ENCODE measurements around the gene APOOL.
"Not testable (repeated sequence)": the region's sequence is repeated elsewhere in the genome, so short reads cannot be mapped to it uniquely, and the experiment has no call there.

Gene APOOL

DNA sequence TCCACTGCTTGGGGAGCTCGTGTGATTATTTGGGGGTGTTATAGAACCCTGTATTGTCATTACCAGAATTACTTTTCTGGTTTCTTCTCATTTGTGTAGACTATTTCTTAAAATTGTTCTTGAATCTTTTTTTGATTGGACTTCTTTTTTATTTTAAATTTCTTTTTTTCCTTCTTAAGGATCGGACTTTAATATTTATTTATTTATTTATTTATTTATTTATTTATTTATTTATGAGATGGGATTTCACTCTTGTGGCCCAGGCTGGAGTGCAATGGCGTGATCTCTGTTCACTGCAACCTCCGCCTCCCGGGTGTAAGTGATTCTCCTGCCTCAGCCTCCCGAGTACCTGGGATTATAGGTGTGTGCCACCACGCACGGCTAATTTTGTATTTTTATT lies 11.7 kb downstream of the APOOL start:
- not testable (repeated sequence) for H2BK5ac ChIP-seq (ENCODE audit: low read depth, low read length, poor library complexity, severe bottlenecking); H2BK120ac ChIP-seq (ENCODE audit: low read depth, low read length); H4K91ac ChIP-seq (ENCODE audit: low read length); H2AK5ac ChIP-seq (ENCODE audit: low read length, severe bottlenecking); H3K27ac ChIP-seq (ENCODE audit: low read length, poor library complexity, severe bottlenecking); H3K4ac ChIP-seq (ENCODE audit: low read depth in 1 of 2, low read length in 2 of 2); H3K14ac ChIP-seq (ENCODE audit: low read length in 2 of 2); H2BK15ac ChIP-seq (ENCODE audit: low read depth, poor library complexity, severe bottlenecking); H4K8ac ChIP-seq (ENCODE audit: low read length); H3K36me3 ChIP-seq (ENCODE audit: control insufficient read depth in 1 of 2, insufficient read depth in 2 of 2, low read depth in 1 of 2, low read length in 2 of 2); H3K27me3 ChIP-seq (ENCODE audit: control insufficient read depth in 1 of 2, insufficient read depth in 1 of 2, low read length in 2 of 2); H3K18ac ChIP-seq (ENCODE audit: low read depth in 1 of 2, low read length in 2 of 2); H3K9ac ChIP-seq (ENCODE audit: low read length); H2AFZ ChIP-seq (ENCODE audit: low read depth, low read length); H3K4me3 ChIP-seq (ENCODE audit: insufficient read depth in 1 of 2, low read depth in 1 of 2, low read length in 2 of 2); H2BK12ac ChIP-seq (ENCODE audit: low read length in 2 of 2); H3K4me2 ChIP-seq (ENCODE audit: low read length, poor library complexity, severe bottlenecking); H3K23ac ChIP-seq (ENCODE audit: low read length in 2 of 2); DNase-seq; H3K4me1 ChIP-seq (ENCODE audit: control insufficient read depth, insufficient read depth, low read depth, low read length)
- peaks cover 17% of the 10 kb centered on the region for H3K9me3 ChIP-seq (ENCODE audit: control insufficient read depth, low read length)
- 93% methylated on average over 6 of the region's 8 CpGs for WGBS
- H3K79me1 ChIP-seq (replicated peaks; ENCODE audit: low read length, poor library complexity, severe bottlenecking): peaks cover 12% of the 10 kb centered on the region

DNA sequence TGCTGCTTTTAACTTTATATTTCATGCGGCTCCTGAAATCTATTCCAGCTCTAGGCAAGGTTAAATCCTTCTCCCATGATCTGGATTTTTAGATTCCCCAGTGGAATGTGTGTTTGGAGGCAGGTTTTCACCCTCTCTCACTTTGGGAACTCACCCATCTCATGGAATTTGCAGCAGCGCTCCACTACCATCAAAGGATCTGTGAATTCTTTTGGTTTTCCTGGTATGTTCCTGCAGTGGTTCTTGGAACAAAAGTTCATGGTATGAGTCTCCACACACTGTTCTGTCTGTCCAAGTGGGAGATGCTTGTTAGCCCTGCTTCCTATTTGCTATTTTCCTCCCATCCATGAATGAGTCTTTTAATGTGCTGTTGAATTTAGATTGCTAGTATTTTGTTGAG lies 14.0 kb downstream of the APOOL start:
- H3K14ac ChIP-seq (ENCODE audit: low read length in 2 of 2): no peak overlapping the region
- H3K4me1 ChIP-seq (ENCODE audit: control insufficient read depth, insufficient read depth, low read depth, low read length): no peaks in the 10 kb centered on the region
- no peaks in the 10 kb centered on the region for H3K36me3 ChIP-seq (ENCODE audit: control insufficient read depth in 1 of 2, insufficient read depth in 2 of 2, low read depth in 1 of 2, low read length in 2 of 2)
- H3K4me3 ChIP-seq (ENCODE audit: insufficient read depth in 1 of 2, low read depth in 1 of 2, low read length in 2 of 2): no peak overlapping the region
- H3K18ac ChIP-seq (ENCODE audit: low read depth in 1 of 2, low read length in 2 of 2): no peak overlapping the region
- H4K91ac ChIP-seq (ENCODE audit: low read length): no peak overlapping the region
- no peaks in the 10 kb centered on the region for H3K27me3 ChIP-seq (ENCODE audit: control insufficient read depth in 1 of 2, insufficient read depth in 1 of 2, low read length in 2 of 2)
- no peak overlapping the region for H2BK5ac ChIP-seq (ENCODE audit: low read depth, low read length, poor library complexity, severe bottlenecking)
- no peak overlapping the region for H3K27ac ChIP-seq (ENCODE audit: low read length, poor library complexity, severe bottlenecking)
- H4K8ac ChIP-seq (ENCODE audit: low read length): no peak overlapping the region
- no peak overlapping the region for H3K23ac ChIP-seq (ENCODE audit: low read length in 2 of 2)
- H2AFZ ChIP-seq (ENCODE audit: low read depth, low read length): no peak overlapping the region
- H2BK120ac ChIP-seq (ENCODE audit: low read depth, low read length): no peak overlapping the region
- H3K4me2 ChIP-seq (ENCODE audit: low read length, poor library complexity, severe bottlenecking): no peak overlapping the region
- no peak overlapping the region for H3K9ac ChIP-seq (ENCODE audit: low read length)
- peaks cover 21% of the 10 kb centered on the region for H3K79me1 ChIP-seq (replicated peaks; ENCODE audit: low read length, poor library complexity, severe bottlenecking)
- peak; percentile 6 for DNase-seq
- H2BK15ac ChIP-seq (ENCODE audit: low read depth, poor library complexity, severe bottlenecking): no peak overlapping the region
- no CpG with 5 or more reads among the region's 2 CpGs for WGBS
- H2AK5ac ChIP-seq (ENCODE audit: low read length, severe bottlenecking): no peak overlapping the region
- no peak overlapping the region for H3K4ac ChIP-seq (ENCODE audit: low read depth in 1 of 2, low read length in 2 of 2)
- no peak overlapping the region for H2BK12ac ChIP-seq (ENCODE audit: low read length in 2 of 2)
- peaks cover 17% of the 10 kb centered on the region for H3K9me3 ChIP-seq (ENCODE audit: control insufficient read depth, low read length)

DNA sequence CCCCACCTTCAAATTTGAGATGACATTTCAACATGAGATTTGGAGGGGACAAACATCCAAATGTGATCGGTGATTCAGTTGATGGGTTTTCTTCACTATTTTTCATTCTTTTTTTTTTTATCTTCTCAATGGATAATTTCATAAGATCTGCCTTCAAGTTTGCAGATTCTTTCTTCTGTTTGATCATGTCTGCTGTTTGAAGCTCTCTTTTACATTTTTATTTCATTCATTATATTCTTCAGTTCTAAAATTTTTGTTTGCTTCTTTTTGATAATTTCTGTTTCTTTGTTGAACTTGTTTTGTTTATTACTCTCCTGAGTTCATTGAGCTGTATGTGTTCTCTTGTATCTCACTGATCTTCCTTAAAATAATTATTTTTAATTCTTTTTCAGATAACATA lies 14.8 kb downstream of the APOOL start:
- Histone ChIP-seq H3K79me1 (replicated peaks; ENCODE audit: low read length, poor library complexity, severe bottlenecking) (peaks cover 21% of the 10 kb centered on the region), H3K4me1 (ENCODE audit: control insufficient read depth, insufficient read depth, low read depth, low read length) (no peaks in the 10 kb centered on the region), H3K9ac (ENCODE audit: low read length) (no peak overlapping the region)

GRCh38 chrX:85020216-85020615 lies 16.5 kb downstream of the APOOL start:
- no peaks in the 10 kb centered on the region for H3K27me3 ChIP-seq (ENCODE audit: control insufficient read depth in 1 of 2, insufficient read depth in 1 of 2, low read length in 2 of 2)
- no peak for DNase-seq
- no peaks in the 10 kb centered on the region for H3K4me1 ChIP-seq (ENCODE audit: control insufficient read depth, insufficient read depth, low read depth, low read length)

More for the DNA sequence above, 14.8 kb downstream of the APOOL start:
- H3K14ac ChIP-seq (ENCODE audit: low read length in 2 of 2): no peak overlapping the region
- H3K9me3 ChIP-seq (ENCODE audit: control insufficient read depth, low read length): peaks cover 17% of the 10 kb centered on the region
- no peak overlapping the region for H3K27ac ChIP-seq (ENCODE audit: low read length, poor library complexity, severe bottlenecking)
- no peak overlapping the region for H4K91ac ChIP-seq (ENCODE audit: low read length)
- H3K4ac ChIP-seq (ENCODE audit: low read depth in 1 of 2, low read length in 2 of 2): no peak overlapping the region
- no peak overlapping the region for H2BK5ac ChIP-seq (ENCODE audit: low read depth, low read length, poor library complexity, severe bottlenecking)
- H2BK120ac ChIP-seq (ENCODE audit: low read depth, low read length): no peak overlapping the region
- H3K18ac ChIP-seq (ENCODE audit: low read depth in 1 of 2, low read length in 2 of 2): no peak overlapping the region
- DNase-seq: no peak
- no peak overlapping the region for H2BK12ac ChIP-seq (ENCODE audit: low read length in 2 of 2)
- no peak overlapping the region for H3K4me3 ChIP-seq (ENCODE audit: insufficient read depth in 1 of 2, low read depth in 1 of 2, low read length in 2 of 2)
- H3K4me2 ChIP-seq (ENCODE audit: low read length, poor library complexity, severe bottlenecking): no peak overlapping the region
- H2AK5ac ChIP-seq (ENCODE audit: low read length, severe bottlenecking): no peak overlapping the region
- no peak overlapping the region for H2AFZ ChIP-seq (ENCODE audit: low read depth, low read length)
- no peak overlapping the region for H2BK15ac ChIP-seq (ENCODE audit: low read depth, poor library complexity, severe bottlenecking)
- H3K27me3 ChIP-seq (ENCODE audit: control insufficient read depth in 1 of 2, insufficient read depth in 1 of 2, low read length in 2 of 2): no peaks in the 10 kb centered on the region
- H3K36me3 ChIP-seq (ENCODE audit: control insufficient read depth in 1 of 2, insufficient read depth in 2 of 2, low read depth in 1 of 2, low read length in 2 of 2): no peaks in the 10 kb centered on the region
- no peak overlapping the region for H4K8ac ChIP-seq (ENCODE audit: low read length)
- no CpG with 5 or more reads among the region's 1 CpG for WGBS
- H3K23ac ChIP-seq (ENCODE audit: low read length in 2 of 2): no peak overlapping the region

More at GRCh38 chrX:85020216-85020615, 16.5 kb downstream of the APOOL start:
- Histone ChIP-seq H4K8ac (ENCODE audit: low read length) (no peak overlapping the region), H3K14ac (ENCODE audit: low read length in 2 of 2) (no peak overlapping the region), H3K9me3 (ENCODE audit: control insufficient read depth, low read length) (peaks cover 17% of the 10 kb centered on the region), H3K36me3 (ENCODE audit: control insufficient read depth in 1 of 2, insufficient read depth in 2 of 2, low read depth in 1 of 2, low read length in 2 of 2) (no peaks in the 10 kb centered on the region), H3K4me2 (ENCODE audit: low read length, poor library complexity, severe bottlenecking) (no peak overlapping the region), H2AFZ (ENCODE audit: low read depth, low read length) (no peak overlapping the region), H3K9ac (ENCODE audit: low read length) (no peak overlapping the region), H3K4me3 (ENCODE audit: insufficient read depth in 1 of 2, low read depth in 1 of 2, low read length in 2 of 2) (no peak overlapping the region), H2BK12ac (ENCODE audit: low read length in 2 of 2) (no peak overlapping the region), H3K27ac (ENCODE audit: low read length, poor library complexity, severe bottlenecking) (no peak overlapping the region), H3K79me1 (replicated peaks; ENCODE audit: low read length, poor library complexity, severe bottlenecking) (peaks cover 21% of the 10 kb centered on the region), H2BK15ac (ENCODE audit: low read depth, poor library complexity, severe bottlenecking) (no peak overlapping the region), H2AK5ac (ENCODE audit: low read length, severe bottlenecking) (no peak overlapping the region), H3K4ac (ENCODE audit: low read depth in 1 of 2, low read length in 2 of 2) (no peak overlapping the region), H3K23ac (ENCODE audit: low read length in 2 of 2) (no peak overlapping the region), H2BK5ac (ENCODE audit: low read depth, low read length, poor library complexity, severe bottlenecking) (no peak overlapping the region), H4K91ac (ENCODE audit: low read length) (no peak overlapping the region), H3K18ac (ENCODE audit: low read depth in 1 of 2, low read length in 2 of 2) (no peak overlapping the region), H2BK120ac (ENCODE audit: low read depth, low read length) (no peak overlapping the region)
- 100% methylated on average over 1 of the region's 4 CpGs for WGBS

All from mesenchymal stem cell (in vitro differentiated cells and primary cell).